Epithelial cell of umbilical artery (primary cell): ENCODE data around the gene TSC22D1. TPM values are rescaled to one million over a fixed set of nuclear protein-coding genes. Genes with fewer than 3 reads are reported as not detected.

Experiments used
- total RNA-seq: library from RNA; depleted of rRNA; stranded (reverse); fragments of >200 nt; gene quantifications from 2 replicates; pipeline ENCODE4 v1.2.3, GENCODE V29; 2014

Gene TSC22D1
- total RNA-seq = 56.5 and 70.1 TPM in 2 replicates

DNA sequence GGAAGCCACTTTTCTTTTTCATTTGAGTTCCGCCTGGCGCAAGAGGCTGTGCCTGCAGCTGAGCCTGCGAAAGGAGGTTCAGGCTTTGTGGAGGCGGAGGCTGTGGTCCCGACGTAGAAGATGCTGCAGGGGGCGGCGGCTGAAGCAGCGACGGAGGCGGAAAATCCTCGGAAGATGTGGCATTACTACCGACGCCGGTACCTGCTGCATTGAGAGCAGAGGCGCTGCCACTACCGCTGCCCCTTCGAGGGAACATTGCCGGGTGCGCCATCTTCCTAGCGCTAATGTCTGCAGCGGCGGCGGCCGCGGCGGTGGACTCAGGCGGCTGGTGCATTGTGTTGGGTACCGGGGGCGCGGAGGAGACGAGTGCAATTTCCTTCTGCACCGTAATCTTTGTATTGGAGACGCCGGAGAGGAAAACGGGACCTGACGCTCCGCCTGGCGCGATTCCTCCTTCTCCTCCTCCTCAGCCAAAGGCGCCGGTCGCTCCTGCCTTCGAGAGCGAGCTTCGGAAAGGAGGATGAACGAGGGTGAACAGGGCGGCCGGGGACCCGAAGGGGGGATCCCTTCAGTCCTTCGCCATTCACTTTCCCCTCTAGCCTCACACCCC lies at the start of gene TSC22D1:
Gene TSC22D1 (minus strand): TSS at position 590 of the 610 bp plus-strand sequence. CDS start 256 bp downstream, at position 334.

Other genes with a start within 250 kb of the TSC22D1 start
- 1.3 and 1.4 TPM in 2 replicates for gene SERP2, start 202.5 kb downstream of the TSC22D1 start, total RNA-seq